Ectodermal cell (in vitro differentiated cells): ENCODE results near the gene IRF3.
"Not testable (repeated sequence)": the region's sequence is repeated elsewhere in the genome, so short reads cannot be mapped to it uniquely, and the experiment has no call there.

Experiments
- H3K27ac ChIP-seq: 2 replicates; pipeline ENCODE4 v1.7.0; 2013; ENCODE audit warnings: mild to moderate bottlenecking, low read depth, low read length; ENCODE audit not compliant: insufficient read depth, poor library complexity, severe bottlenecking
- H3K27me3 ChIP-seq: 2 replicates; pipeline ENCODE4 v1.7.0; 2013; ENCODE audit warnings: mild to moderate bottlenecking, low read length; ENCODE audit not compliant: insufficient read depth, control insufficient read depth, poor library complexity, severe bottlenecking
- H3K36me3 ChIP-seq: one replicate; pipeline ENCODE4 v1.7.0; 2013; ENCODE audit warnings: low read length; ENCODE audit not compliant: control insufficient read depth, insufficient read depth
- H3K4me1 ChIP-seq: one replicate; pipeline ENCODE4 v1.7.0; 2013; ENCODE audit warnings: low read length; ENCODE audit not compliant: control insufficient read depth, insufficient read depth
- H3K4me3 ChIP-seq: 2 replicates; pipeline ENCODE4 v1.7.0; 2013; ENCODE audit warnings: low read depth, low read length, control low read depth; ENCODE audit not compliant: insufficient read depth
- H3K9me3 ChIP-seq: 2 replicates; pipeline ENCODE4 v1.7.0; 2013; ENCODE audit warnings: mild to moderate bottlenecking, low read length, moderate library complexity; ENCODE audit not compliant: control insufficient read depth
- WGBS, 2 experiments: methylation state at CpG; one replicate each; pipeline ENCODE4 v1.1.7; 2013; ENCODE audit warnings: missing lambda C conversion rate in 2 of 2; 5-methylcytosine and 5-hydroxymethylcytosine counted together

The IRF3 gene

GRCh38 chr19:49635530-49636232, 30.0 kb downstream of the IRF3 start:
- WGBS, 2 experiments: 70 to 73% methylated on average over 24 of the region's 24 CpGs
- peak overlapping the region; percentile 32 for H3K27ac ChIP-seq

GRCh38 chr19:49633273-49633672, 32.4 kb downstream of the IRF3 start:
- not testable (repeated sequence) for H3K4me3 ChIP-seq, H3K27ac ChIP-seq, H3K36me3 ChIP-seq, H3K27me3 ChIP-seq, H3K9me3 ChIP-seq
- WGBS, 2 experiments: 89 to 91% methylated on average over 9 of the region's 9 CpGs
- H3K4me1 ChIP-seq: peaks cover 24% of the 10 kb centered on the region

More at GRCh38 chr19:49635530-49636232, 30.0 kb downstream of the IRF3 start:
- H3K36me3 ChIP-seq: no peaks in the 10 kb centered on the region
- peaks cover 37% of the 10 kb centered on the region for H3K4me1 ChIP-seq
- H3K4me3 ChIP-seq: no peak overlapping the region
- no peaks in the 10 kb centered on the region for H3K9me3 ChIP-seq
- peaks cover 4% of the 10 kb centered on the region for H3K27me3 ChIP-seq

GRCh38 chr19:49632576-49632975, 33.1 kb downstream of the IRF3 start:
- no peaks in the 10 kb centered on the region for H3K9me3 ChIP-seq
- no peak overlapping the region for H3K27ac ChIP-seq
- no peak overlapping the region for H3K4me3 ChIP-seq
- no peaks in the 10 kb centered on the region for H3K36me3 ChIP-seq
- H3K4me1 ChIP-seq: peaks cover 18% of the 10 kb centered on the region
- 89 to 93% methylated on average over 5 of the region's 5 CpGs for WGBS, 2 experiments
- H3K27me3 ChIP-seq: no peaks in the 10 kb centered on the region

GRCh38 chr19:49631610-49632192, 34.0 kb downstream of the IRF3 start:
- no peaks in the 10 kb centered on the region for H3K36me3 ChIP-seq
- H3K4me3 ChIP-seq: no peak overlapping the region
- no peaks in the 10 kb centered on the region for H3K27me3 ChIP-seq
- WGBS, 2 experiments: 94% methylated on average over 19 of the region's 19 CpGs
- no peaks in the 10 kb centered on the region for H3K9me3 ChIP-seq
- peaks cover 14% of the 10 kb centered on the region for H3K4me1 ChIP-seq
- no peak overlapping the region for H3K27ac ChIP-seq

- Histone ChIP-seq H3K9me3 (no peaks in the 10 kb centered on the region), H3K27ac (no peak overlapping the region)
- 79 to 88% methylated on average over 9 of the region's 9 CpGs for WGBS, 2 experiments
Measured at GRCh38 chr19:49631014-49631588, 34.6 kb downstream of the IRF3 start.

GRCh38 chr19:49629659-49630058, 36.0 kb downstream of the IRF3 start:
- WGBS, 2 experiments: 92 to 98% methylated on average over 9 of the region's 9 CpGs

More at GRCh38 chr19:49631014-49631588, 34.6 kb downstream of the IRF3 start:
- Histone ChIP-seq H3K27me3 (no peaks in the 10 kb centered on the region), H3K4me3 (no peak overlapping the region), H3K36me3 (peaks cover 4% of the 10 kb centered on the region), H3K4me1 (peaks cover 8% of the 10 kb centered on the region)

GRCh38 chr19:49626226-49626625, 39.4 kb downstream of the IRF3 start:
- Histone ChIP-seq H3K4me3 (no peak overlapping the region), H3K27me3 (no peaks in the 10 kb centered on the region), H3K27ac (no peak overlapping the region), H3K9me3 (no peaks in the 10 kb centered on the region), H3K4me1 (peaks cover 4% of the 10 kb centered on the region), H3K36me3 (peaks cover 14% of the 10 kb centered on the region)
- WGBS, 2 experiments: 94 to 97% methylated on average over 11 of the region's 11 CpGs

More at GRCh38 chr19:49629659-49630058, 36.0 kb downstream of the IRF3 start:
- no peaks in the 10 kb centered on the region for H3K9me3 ChIP-seq
- peaks cover 8% of the 10 kb centered on the region for H3K36me3 ChIP-seq
- H3K27me3 ChIP-seq: no peaks in the 10 kb centered on the region
- no peak overlapping the region for H3K4me3 ChIP-seq
- no peak overlapping the region for H3K27ac ChIP-seq
- H3K4me1 ChIP-seq: peaks cover 4% of the 10 kb centered on the region

GRCh38 chr19:49624967-49625910, 40.4 kb downstream of the IRF3 start:
- no peak overlapping the region for H3K27ac ChIP-seq
- no peaks in the 10 kb centered on the region for H3K9me3 ChIP-seq
- peaks cover 19% of the 10 kb centered on the region for H3K36me3 ChIP-seq
- no peaks in the 10 kb centered on the region for H3K27me3 ChIP-seq
- H3K4me1 ChIP-seq: no peaks in the 10 kb centered on the region
- H3K4me3 ChIP-seq: no peak overlapping the region
- WGBS, 2 experiments: 95 to 96% methylated on average over 23 to 24 of the region's 27 CpGs

GRCh38 chr19:49617860-49618259, 47.8 kb downstream of the IRF3 start:
- not testable (repeated sequence) for H3K9me3 ChIP-seq
- 95 to 97% methylated on average over 13 of the region's 13 CpGs for WGBS, 2 experiments

More at GRCh38 chr19:49617860-49618259, 47.8 kb downstream of the IRF3 start:
- H3K36me3 ChIP-seq: peaks cover 52% of the 10 kb centered on the region
- H3K4me1 ChIP-seq, H3K4me3 ChIP-seq, H3K27me3 ChIP-seq, H3K27ac ChIP-seq: not testable (repeated sequence)
